ENCODE results near the gene CLPTM1L.
"Not testable (repeated sequence)": the region's sequence is repeated elsewhere in the genome, so short reads cannot be mapped to it uniquely, and the experiment has no call there.

The CLPTM1L gene

DNA sequence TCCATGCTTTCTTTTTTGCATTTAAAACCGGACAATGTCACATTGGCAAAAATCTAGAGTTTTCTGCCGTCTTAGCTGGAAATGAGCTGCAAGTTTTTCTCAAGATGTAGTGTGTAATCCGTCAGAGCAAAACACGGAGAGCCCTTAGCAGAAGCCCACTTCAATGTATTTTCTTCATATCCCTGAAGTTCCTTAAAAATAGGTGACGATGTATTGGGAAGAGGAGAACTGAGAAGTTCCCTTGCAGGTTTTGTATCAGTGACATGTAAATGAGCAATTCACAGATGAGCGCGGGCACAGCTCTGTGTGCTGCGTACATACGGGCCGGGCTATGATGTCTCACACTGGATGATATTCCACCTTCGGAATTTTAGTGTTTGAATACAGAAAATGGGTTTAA is 14.8 kb upstream of the CLPTM1L start:
- DNase-seq = no peak

DNA sequence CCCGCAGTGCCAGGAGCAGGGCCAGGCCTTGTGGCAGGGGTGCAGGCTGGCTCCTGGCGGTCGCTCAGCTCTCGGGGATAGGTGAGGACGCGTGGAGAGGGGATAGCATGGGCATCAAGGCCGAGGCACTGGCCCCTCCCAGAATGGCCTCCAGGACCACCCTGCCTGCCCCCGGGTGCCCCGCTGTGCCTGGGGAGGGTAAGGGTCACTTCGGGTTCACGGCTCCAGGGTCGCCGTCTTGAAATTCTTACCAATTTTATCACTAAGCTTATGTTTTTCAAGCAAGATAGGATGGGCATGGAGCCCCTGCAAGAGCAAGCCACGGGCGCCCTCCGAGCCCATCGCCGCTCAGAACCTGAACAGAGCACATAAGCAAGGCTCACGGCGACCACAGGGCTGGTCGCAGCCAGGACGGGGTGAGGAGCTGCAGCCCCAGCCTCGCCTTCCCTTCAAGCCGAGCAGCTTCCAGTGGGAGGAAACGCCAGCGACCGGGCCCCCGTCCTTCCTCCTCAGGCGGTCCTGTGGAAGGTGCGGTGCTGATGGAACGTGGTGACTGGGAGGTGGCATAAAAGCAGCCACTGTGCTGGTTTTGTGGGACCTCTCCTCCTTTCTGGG is 14.2 kb upstream of the CLPTM1L start:
- no peak for DNase-seq

DNA sequence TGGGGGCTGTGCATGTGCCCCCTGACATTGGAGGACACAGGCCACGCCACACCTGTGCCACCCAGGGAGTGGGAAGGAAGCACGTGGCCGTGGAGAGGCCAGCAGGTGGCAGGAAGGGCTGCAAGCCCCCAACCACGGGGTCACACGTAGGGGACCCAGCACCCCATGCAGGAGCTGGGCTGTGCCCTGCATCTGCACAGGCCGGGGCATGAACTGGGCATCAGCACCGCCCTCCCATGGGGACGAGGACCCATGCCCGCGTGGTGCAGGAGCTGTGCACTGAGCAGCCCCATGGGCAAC is 13.8 kb upstream of the CLPTM1L start:
- DNase-seq = no peak

DNA sequence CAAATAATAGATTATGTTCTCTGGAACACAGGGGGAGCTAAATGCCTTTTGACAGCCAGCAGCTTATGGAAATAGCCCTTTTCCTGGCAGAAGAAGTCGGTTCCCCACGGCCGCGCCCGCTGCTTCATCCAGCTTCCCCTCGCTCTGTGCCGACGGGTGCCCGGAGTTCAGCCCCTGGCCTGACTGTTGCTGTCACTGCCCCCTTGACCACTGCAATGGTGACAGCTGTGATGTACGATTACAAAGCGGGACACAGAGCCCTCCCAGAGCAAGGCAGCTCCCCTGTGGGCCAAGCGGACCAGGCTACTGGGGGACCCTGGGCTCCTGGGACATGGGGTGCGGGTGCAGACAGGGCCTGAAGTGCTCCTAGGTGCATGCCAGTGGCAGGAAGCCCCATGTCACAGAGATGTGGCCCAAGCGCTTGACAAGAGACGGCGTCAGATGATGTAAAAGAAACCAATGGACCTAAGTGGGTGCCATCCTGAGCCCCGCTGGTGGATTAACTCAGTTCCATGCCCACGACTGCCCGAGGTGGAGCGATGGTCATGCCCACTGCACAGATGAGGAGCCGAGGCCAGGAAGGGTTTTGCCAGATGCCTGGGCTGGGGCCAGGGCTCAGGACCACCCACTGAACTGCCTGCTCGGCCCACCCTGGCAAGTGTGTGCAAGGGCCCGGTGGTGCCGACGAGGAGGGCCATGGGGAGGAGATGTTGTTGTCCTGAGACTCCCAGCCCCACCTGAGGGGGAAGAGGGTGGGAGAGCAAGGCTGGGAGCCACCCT is 13.2 kb upstream of the CLPTM1L start:
- DNase-seq = no peak

DNA sequence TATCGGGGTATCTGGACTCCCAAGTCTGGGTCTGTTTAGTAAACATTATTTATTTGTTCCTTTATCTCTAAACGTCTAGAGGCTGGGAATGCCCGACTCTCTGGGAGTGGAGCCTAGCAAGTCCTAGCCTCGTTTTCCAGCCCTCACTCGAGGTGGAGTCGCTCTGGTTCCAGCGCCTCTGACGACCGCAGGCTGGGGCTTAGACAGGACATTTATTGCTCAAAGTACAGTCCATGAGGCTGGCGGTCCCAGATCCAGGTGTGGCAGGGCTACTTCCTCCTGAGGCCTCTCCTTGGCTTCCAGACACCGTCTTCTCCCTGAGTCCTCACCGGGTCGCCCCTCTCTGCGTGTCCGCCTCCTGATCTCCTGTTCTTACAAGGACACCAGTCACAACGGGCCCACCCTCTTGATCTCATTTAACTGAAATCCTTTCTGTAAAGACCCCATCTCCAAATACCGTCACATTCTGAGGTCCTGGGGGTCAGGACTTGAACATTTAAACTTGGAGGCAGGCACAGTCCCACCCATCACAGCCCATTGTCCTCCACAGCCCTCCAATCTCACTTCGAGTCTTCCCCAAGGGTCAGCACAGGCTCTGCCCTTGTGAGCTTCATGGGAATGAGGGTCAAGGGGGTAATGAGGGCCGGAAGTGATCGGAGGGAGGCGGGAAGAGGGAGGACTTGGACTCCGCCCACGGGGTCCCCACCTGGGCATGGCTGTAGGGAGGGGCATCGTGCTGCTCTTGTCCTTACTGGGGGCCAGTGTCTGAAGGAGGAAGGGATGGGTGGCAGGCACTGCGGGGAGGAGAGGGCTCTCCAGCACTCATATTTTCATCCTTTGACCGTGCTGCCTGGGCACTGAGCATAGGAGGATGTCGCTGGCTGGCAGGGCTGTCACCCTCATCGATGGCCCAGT is 12.2 kb upstream of the CLPTM1L start:
- DNase-seq = no peak

DNA sequence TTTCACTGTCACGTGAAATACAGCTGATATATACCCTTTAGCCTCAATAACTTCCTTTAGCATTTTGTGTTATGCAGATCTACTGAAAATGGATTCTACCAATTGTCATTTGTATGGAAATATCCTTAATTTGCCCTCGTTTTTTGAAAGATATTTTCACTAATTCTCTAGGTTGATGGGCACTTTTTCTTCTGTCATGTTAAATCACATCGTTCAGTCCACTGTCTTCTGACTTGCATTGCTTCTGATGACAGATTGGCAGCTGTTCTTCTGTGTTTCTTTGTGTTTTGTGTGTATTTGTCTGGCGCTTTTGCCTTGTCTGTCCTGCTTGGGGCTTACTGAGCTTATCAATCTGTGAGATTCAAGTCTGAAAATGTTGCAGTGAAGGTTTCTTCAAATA is 9.7 kb upstream of the CLPTM1L start:
- DNase-seq = no peak

DNA sequence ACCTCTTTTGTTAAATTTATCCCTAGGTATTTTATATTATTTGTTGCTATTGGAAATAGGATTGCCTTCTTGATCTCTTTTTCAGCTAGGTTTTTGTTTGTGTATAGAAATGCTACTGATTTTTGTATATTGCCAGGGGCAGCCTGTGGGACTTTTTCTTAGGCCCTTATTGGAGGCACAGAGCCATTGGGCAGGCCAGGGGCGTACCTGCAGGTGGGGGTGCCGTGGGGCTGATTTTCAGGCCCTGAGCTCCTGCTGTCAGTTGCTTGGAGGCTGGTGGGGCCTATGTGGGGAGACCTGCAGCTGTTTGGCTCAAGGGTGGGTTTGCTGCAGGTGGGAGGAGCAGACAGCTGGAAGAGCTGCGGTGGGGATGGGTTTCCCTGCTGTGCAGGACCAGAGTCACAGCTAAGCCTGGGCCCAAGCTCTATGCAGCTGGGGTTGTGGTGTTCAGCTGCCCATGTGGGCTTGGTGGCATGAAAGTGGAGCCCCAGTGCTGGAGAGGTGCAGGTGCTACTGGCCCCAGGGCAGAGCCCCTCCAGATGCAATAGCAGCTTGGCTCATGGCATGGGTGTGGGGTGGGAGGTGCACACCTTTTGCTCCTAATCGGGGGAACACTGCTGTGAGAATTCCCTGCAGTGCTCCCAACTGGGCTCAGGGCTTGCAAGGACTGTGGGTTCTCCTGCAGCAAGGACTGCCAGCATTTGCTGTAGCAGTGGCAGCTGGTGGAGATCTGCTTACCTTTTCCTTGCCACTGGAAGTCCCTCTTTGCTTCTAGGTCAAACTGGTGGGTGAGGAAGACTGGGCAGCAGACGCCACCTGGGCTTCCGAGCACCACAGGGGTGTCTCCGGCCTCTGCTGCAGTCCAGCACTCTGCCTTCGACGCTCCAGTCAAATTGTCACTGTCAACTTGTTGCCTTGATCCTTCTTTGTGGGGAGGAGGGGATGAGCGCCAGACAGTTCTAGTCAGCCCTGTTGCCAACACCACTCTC is 7.6 kb upstream of the CLPTM1L start:
- DNase-seq = no peak

DNA sequence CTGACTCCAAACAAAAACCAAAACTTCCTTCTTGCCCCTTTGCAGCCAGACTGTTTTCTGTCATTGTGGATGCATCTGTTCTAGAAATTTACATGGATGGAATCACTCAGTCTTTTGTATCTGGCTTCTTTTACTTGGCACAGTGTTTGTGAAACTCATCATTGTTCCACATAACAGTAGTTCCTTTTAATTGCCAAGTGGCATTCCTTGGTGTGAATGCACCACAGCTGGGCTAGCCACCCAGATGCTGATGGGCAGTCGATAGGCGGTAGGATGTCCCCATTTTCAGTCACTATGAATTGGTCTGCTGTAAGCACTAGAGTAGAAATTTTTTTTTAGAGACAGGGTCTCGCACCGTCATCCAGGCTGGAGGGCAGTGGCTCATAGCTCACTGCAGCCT is 6.3 kb upstream of the CLPTM1L start:
- DNase-seq = no peak

DNA sequence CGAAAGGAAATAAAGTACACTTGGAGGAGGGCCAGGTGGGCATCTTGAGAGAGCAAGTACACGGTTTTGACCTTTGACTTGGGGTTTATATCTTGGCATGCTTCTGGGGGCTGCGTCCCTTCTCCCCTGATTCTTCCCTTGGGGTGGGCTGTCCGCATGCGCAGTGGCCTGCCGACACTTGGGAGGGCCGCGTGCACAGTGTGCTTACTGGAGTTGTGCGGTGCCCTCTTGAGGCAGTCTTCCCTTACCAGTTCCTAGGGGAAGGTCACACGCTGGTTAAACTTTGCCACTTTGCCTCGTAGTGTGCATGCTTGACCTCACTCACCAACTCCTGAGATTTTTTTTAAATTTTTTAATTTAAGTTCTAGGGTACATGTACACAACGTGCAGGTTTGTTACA is 4.3 kb upstream of the CLPTM1L start:
- DNase-seq = no peak

DNA sequence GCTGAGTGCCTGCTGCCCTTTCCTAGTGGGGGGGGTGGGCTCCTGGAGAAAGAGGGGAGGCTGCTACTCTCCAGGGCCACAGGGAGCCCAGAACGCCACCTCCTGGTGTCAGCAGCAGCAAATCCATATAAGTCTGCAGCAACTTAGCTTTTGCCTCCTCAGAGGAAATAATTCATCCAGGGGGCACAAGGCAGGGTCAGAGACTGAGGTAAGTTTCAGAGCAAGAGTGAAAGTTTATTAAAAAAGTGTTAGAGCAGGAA is 4.0 kb upstream of the CLPTM1L start:
- DNase-seq = no peak

DNA sequence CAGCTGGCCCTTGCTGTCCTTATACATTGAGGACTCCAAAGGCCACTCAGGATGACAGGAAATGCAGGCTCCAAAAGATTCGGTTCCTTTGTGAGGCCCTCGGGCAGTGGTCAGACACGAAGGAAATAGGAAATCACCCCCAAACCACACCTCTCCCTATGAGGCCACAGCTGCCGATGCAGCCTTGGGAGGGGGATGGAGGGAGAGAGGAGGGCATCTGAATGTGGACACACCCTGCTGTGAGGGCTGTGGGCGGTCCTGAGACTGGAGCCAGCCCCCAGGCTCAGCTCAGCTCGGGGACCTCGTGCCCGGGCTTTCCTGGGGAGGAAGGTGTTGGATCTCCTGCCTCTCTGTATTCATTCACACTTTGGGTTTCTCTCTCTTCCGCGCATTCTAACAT is 2.7 kb upstream of the CLPTM1L start:
- DNase-seq = no peak

DNA sequence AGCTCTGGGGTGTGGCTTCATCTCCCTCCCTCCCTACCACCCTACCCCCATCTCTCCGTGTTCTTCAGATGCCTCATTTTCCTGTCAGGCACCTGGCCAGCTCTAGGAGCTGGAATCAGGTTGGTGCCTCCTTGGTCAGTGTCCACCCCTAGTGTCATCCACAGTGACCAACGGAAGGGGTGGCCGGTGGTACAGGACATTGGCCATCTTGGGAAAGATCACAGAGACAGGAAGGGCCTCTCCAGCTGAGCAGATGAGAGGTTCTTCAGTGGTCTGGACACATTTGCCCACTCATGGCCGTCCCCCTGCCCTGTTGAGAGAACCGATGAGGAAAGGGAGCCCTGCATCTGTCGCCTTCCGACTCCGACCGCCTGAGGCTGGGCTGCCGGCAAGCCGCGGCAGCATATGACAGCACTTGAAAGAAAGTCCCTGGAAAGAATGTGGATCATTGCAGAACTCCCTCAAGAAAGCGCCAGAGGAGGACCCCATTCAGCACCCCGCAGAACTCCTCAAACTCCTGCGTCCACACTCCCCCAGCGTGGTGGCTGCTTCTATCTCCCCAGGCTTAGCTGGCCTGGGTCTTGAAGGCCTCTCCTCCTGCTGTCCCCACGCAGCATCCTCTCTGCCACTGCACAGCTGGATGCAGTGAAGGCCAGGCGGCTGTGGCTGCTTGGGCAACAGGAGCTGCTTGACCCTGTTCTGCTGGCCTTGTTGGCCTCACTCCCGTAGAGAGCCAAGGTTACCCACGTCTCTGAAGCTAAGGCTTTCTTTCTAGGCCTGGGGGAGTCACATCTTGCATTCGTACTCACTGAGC is 1.9 kb upstream of the CLPTM1L start:
- no peak for DNase-seq

DNA sequence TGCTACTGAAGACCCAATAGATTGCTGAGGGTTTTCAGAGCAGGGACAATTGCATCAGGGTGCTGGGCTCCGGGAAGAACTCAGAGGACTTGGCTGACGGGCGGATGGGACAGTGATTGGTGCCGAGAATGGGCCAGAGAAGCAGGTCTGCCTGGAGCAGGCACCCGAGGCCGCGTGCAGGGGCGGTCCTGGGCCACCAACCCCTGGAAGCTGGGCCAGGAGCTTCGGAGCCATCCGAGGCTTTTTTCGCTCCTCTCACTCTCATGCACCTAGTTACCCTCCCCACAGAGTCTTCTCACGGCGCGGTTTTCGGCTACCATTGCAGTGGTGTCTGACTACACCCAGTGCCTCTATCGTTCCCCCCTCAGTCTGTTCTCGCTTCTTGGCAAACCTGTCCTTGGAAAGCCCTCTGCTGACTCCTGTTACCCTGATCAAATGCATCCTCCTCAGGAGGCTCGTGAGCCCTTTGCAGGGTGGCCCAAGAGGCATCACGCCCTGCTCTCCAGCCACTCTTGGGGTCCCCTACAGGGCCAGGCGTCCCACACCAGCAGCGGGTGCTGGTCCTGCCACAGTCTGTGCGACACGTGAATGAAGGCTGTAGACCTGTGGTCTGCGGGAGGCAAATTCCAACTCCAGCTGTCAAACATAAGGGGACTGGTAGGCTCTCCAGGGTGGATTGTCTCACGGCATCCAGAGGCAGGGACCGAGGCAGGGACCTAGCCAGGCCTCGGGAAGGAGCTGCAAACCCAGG is 1.2 kb upstream of the CLPTM1L start:
- DNase-seq = no peak

DNA sequence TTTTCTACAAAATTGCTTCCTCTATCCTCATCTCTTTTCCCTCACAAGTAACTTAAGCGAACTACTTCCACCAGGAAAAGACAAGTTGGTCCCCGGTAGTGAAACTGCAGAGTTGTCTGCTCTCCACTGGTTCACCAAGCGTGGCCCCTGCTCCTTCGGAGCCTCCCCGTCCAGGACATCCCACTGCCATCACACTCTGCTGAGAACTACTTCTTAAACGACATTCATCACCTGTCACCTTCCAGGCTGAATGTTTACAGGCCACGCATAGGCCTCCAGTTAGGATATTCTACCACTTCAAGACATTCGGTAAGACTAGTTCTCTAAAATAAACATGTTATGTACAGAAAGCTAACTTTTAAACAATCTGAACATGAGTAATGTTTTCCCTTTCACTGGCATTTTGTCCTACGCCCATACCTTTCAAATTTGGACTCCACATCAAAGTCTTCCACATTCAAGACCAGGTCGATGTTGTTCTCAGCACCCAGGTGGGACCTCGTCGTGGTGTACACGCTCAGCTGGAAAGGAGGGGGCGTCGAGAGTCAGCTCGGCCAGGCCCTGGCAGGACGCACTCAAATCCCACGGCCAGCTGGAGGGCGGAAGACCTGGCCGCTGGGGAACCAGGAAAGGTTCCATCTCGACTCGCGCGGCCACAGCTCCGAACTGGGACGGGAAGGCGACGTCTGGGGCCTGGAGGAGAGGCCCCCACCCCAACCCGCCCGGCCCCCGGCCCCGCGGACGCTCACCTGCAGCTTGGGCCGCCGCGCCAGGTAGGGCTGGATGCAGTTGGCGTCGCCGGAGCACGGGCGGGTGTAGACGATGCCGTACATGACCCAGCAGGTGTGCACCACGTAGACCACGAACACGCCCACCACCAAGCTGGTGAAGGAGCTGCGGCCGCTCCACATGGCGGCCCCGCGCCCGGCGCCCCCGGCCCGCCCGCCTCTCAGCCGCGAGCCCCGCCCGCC is 683 bp downstream of the CLPTM1L start:
- DNase-seq = peak; percentile 19

DNA sequence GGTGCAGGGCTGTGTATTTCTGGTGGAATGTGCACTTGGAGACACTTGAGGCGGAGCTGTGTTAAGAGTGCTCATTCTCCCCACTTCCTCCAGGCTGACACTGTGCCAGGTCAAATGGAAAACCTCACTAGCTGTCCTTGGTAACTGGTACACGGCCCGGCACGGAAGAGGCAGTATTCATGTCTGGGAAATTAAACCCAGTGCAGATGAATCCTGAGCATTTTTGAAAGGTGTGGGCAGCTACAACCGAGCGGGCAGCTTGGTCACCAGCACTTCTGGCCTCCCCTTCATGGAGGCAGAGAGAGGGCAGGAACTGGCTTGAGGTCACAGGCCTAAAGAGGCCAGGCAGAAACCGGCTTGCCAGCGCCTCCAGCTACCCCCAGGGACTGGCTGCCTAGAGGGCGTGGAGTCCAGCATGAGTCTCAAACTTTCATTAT is 1.6 kb downstream of the CLPTM1L start:
- no peak for DNase-seq

DNA sequence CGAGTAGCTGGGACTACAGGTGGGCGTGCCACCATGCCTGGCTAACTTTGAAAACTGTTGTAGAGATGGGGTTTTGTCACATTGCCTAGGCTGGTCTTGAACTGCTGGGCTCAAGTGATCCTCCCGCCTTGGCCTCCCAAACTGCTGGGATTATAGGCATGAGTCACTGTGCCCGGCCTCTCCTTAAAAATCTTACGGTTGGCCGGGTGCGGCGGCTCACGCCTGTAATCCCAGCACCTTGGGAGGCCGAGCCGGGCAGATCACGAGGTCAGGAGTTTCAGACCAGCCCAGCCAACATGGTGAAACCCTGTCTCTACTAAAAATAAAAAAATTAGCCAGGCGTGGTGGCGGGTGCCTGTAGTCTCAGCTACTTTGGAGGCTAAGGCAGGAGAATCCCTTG is 2.2 kb downstream of the CLPTM1L start:
- not testable (repeated sequence) for DNase-seq

DNA sequence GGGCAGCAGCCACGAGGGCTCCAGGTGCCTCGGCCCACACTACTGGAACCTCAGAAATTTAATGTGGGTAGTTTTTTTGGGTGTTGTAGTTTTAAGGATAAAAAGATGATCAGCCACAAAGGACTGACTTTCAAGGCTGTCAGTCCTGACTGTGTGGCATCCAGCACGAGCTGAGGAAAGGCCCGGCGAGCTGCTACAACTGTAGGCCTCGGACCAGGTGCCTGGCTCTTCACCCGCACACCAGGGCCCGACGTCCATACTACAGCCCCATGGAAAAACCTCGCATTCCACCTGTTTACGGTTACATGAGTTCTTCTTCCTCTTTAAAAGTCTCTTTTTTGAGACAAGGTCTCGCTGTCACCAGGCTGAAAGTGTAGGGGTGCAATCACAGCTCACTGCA is 2.6 kb downstream of the CLPTM1L start:
- no peak for DNase-seq

DNA sequence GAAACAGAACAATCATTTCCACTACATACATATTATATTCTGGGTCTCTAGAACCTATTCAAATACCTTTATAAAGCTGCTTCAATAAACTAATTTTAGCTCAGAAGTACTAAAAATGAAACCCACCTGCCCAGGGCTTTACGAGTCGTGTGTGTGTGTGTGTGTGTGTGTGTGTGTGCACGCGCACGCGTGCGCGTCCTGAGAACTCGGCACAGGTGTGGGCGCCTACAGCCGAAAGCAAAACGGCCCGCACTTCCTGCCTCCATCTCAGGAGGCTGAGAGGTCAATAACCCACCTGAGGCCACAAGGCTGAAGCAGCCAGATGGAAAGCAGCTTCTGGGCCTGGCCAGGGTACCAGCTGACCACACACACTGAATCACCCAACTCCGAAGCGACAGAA is 3.0 kb downstream of the CLPTM1L start:
- no peak for DNase-seq

DNA sequence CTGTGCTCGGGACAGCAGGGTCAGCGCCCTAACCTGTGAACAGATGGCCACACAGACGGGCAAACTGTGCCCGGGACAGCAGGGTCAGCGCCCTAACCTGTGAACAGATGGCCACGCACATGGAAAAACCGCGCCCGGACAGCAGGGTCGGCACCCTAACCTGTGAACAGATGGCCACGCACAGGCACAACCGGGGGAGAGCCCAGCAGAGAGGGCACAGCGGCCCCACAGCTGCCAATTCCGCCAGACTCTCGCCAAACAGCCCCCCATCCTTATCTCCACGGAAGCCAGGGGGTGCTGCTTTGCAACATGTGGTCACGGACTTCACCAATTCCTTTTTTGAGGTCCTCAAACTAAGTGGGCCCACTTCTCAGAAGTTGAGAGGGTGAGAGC is 5.1 kb downstream of the CLPTM1L start:
- not testable (repeated sequence) for DNase-seq
